ENCODE measurements around the gene CAMTA1.

CAMTA1 gene

GRCh38 chr1:7050751-7051665, 265.8 kb downstream of the CAMTA1 start:
- no peak overlapping the region for H3K4me3 ChIP-seq (ENCODE audit: low read depth, low read length)
- TF ChIP-seq CTCF (IDR thresholded peaks at IDR 0.05; ENCODE audit: low read depth, low read length, missing control alignments): no peak
- no peak for DNase-seq (ENCODE audit: low read depth)

- no peak overlapping the region for H3K4me3 ChIP-seq (ENCODE audit: low read depth, low read length)
- TF ChIP-seq CTCF (IDR thresholded peaks at IDR 0.05; ENCODE audit: low read depth, low read length, missing control alignments): no peak
- no peak for DNase-seq (ENCODE audit: low read depth)
Measured at GRCh38 chr1:7052701-7053100, 267.4 kb downstream of the CAMTA1 start.

GRCh38 chr1:7060745-7061144, 275.5 kb downstream of the CAMTA1 start:
- TF ChIP-seq CTCF (IDR thresholded peaks at IDR 0.05; ENCODE audit: low read depth, low read length, missing control alignments): no peak
- no peak for DNase-seq (ENCODE audit: low read depth)
- no peak overlapping the region for H3K4me3 ChIP-seq (ENCODE audit: low read depth, low read length)

GRCh38 chr1:7062346-7063061, 277.2 kb downstream of the CAMTA1 start:
- no peak for TF ChIP-seq CTCF (IDR thresholded peaks at IDR 0.05; ENCODE audit: low read depth, low read length, missing control alignments)
- no peak for DNase-seq (ENCODE audit: low read depth)
- H3K4me3 ChIP-seq (ENCODE audit: low read depth, low read length): no peak overlapping the region

GRCh38 chr1:7063981-7064380, 278.7 kb downstream of the CAMTA1 start:
- DNase-seq (ENCODE audit: low read depth): no peak
- TF ChIP-seq CTCF (IDR thresholded peaks at IDR 0.05; ENCODE audit: low read depth, low read length, missing control alignments): no peak
- no peak overlapping the region for H3K4me3 ChIP-seq (ENCODE audit: low read depth, low read length)

GRCh38 chr1:7068552-7068951, 283.3 kb downstream of the CAMTA1 start:
- no peak overlapping the region for H3K4me3 ChIP-seq (ENCODE audit: low read depth, low read length)
- no peak for DNase-seq (ENCODE audit: low read depth)
- no peak for TF ChIP-seq CTCF (IDR thresholded peaks at IDR 0.05; ENCODE audit: low read depth, low read length, missing control alignments)

All from GM12864 (cell line).